Cardiac muscle cell (in vitro differentiated cells and primary cell): Measurements from ENCODE around the gene MYO1B. TPM values are rescaled to one million over a fixed set of nuclear protein-coding genes. Genes with fewer than 3 reads are reported as not detected.

ENCODE experiments used
- DNase-seq, 2 donors: peaks; one replicate each; pipeline versions ENCODE4 v3.0.0 to v3.0.0-alpha.2; 2010 to 2017; ENCODE audit warnings: low read depth in 1 of 2, low spot score in 1 of 2
- H3K27ac ChIP-seq: fragments of 200-600 bp; sonication (generic); 2 replicates; pipeline ENCODE4 v1.5.1; 2016
- H3K27me3 ChIP-seq: fragments of 200-600 bp; sonication (generic); 2 replicates; pipeline ENCODE4 v1.6.0; 2016; ENCODE audit warnings: control low read depth
- H3K36me3 ChIP-seq: fragments of 200-600 bp; sonication (generic); 2 replicates; pipeline ENCODE4 v1.5.1; 2016; ENCODE audit warnings: control low read depth
- H3K4me1 ChIP-seq: fragments of 200-600 bp; sonication (generic); 2 replicates; pipeline ENCODE4 v1.8.1; 2017; ENCODE audit warnings: low read depth, mild to moderate bottlenecking, mixed run types
- H3K4me3 ChIP-seq: fragments of 200-600 bp; sonication (generic); 2 replicates; pipeline ENCODE4 v1.5.1; 2016; ENCODE audit warnings: mild to moderate bottlenecking
- H3K9me3 ChIP-seq: fragments of 200-600 bp; sonication (generic); 2 replicates; pipeline ENCODE4 v1.5.1; 2017; ENCODE audit warnings: low read depth, mild to moderate bottlenecking, control low read depth
- CTCF ChIP-seq: IDR thresholded peaks from 2 replicates; pipeline ENCODE4 v1.5.1; 2012; ENCODE audit warnings: low read depth, mild to moderate bottlenecking, low read length
- polyA plus RNA-seq: library from polyadenylated mRNA; unstranded; fragments of >200 nt; fragmentation: Nextera tagmentation; extraction: Ambion mirVana; gene quantifications from 2 replicates; pipeline ENCODE4 v1.2.1, GENCODE V29; 2016
- total RNA-seq: library from RNA; depleted of rRNA; stranded (reverse); fragments of >200 nt; gene quantifications from 2 replicates; pipeline ENCODE4 v1.2.3, GENCODE V29; 2016

Gene MYO1B
- total and polyA plus RNA-seq, 2 experiments from 2014 or later, result 33.1 to 44.5 TPM

DNA sequence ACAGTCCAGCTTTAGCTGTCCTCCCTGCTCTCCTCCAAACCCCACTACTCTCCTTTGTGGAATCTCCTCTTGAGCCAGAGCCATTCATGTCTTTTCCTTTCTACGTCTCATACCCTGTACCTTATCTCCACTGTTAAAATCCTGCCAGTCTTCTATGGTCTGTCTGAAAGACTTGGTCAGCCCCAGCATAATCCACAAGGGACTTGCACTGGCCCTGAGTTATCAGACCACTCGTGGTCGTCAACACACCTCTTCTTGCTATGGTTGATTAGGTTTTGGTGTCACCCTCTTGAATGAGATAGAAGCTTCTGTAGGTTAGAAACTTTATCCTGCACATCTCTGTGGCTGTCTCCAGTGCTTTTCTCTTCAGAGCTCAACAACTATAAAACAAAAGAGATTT is 56.8 kb downstream of the MYO1B start:
- Histone ChIP-seq H3K27ac (no peak overlapping the region), H3K27me3 (no peaks in the 10 kb centered on the region), H3K36me3 (no peaks in the 10 kb centered on the region), H3K4me1 (peaks cover 14% of the 10 kb centered on the region), H3K9me3 (no peaks in the 10 kb centered on the region), H3K4me3 (no peak overlapping the region)
- TF ChIP-seq CTCF, result no peak
- DNase-seq, result peak in 1 of 2 donors; percentile 45

DNA sequence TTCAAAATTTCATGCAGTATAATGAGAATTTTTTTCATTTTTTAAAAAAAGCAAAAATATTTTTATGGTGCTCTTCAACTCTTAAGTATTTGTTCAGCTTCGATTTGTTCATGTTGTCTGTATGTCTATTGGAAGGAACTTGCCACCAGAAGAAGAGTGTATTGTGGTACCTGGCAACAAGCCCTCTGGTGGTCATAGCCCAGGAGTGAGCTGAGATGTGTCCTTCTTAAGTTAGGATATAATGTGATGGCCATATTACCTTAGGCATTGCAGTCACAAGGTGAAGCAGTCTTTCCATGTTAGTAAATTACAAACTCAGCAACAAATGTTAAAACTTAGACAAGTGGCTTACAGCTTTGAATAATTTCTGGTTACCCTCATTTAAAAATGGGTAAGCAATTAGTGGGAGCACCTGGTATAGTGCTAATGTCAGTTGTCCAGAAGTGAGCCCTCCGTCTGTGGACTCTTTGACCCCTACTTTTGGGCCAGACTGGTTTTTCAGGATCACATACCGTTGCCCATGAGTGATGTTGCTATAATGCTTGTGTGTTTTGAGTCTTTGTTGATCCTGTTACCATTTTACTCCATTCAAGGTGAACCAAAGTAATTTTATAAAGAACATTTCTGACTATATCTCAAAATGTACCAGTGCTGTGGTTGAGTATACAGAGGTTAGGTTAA is 57.4 kb downstream of the MYO1B start:
- H3K27ac ChIP-seq, result no peak overlapping the region
- no peaks in the 10 kb centered on the region for H3K27me3 ChIP-seq
- H3K36me3 ChIP-seq, result no peaks in the 10 kb centered on the region
- peak in 1 of 2 donors; percentile 16 for DNase-seq
- H3K9me3 ChIP-seq, result no peaks in the 10 kb centered on the region
- H3K4me1 ChIP-seq, result peaks cover 14% of the 10 kb centered on the region
- TF ChIP-seq CTCF, result peak; percentile 29
- H3K4me3 ChIP-seq, result no peak overlapping the region

GRCh38 chr2:191303140-191304005 is 58.2 kb downstream of the MYO1B start:
- no peak for DNase-seq
- Histone ChIP-seq H3K27me3 (no peaks in the 10 kb centered on the region), H3K27ac (no peak overlapping the region), H3K4me3 (no peak overlapping the region), H3K4me1 (peaks cover 14% of the 10 kb centered on the region), H3K9me3 (no peaks in the 10 kb centered on the region), H3K36me3 (no peaks in the 10 kb centered on the region)
- TF ChIP-seq CTCF, result no peak

DNA sequence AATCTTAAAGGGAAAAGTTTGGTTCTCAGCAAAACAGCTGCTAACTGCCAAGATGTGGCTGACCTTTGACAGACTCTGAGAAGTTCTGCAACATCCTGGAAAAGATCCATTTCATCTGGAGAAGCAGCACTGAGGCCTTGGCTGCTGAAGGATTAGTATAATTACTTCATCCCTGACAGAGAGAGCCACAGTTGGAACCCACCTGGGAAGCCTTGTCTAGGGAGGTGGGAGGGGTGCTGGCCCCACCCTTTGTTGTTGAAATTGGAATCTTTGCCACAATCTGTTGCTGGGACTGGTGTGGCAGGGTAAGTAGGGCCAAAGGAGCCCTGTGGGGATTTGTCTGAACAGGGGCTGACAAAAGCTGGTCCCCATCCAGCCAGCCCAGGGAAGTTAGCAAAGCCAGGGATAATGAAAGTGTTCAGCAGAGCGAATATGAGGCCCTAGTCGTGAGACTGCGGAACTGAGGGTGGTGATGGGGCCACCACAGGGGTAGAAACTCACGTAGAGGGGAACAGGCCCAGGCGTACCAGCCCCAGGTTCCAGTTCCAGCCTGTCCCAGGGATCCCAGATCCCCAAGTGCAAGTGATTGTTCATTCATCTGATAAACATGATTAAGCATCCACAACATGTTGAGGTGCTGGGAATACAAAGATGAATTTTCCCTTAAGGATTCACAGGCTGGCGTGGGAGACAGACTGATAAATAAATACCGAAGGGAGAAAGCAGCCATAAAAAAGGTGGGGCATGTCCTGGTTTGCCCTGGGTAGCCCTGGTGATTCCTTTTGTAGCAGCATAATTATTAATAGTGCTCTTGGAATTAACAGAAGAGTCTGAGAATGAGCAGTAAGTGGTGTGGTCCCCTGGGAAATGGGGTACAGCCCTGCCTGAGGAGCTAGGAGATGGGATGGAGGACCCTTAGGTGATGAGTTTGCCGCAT is 60.0 kb downstream of the MYO1B start:
- no peak overlapping the region for H3K4me3 ChIP-seq
- no peak for TF ChIP-seq CTCF
- no peak overlapping the region for H3K27ac ChIP-seq
- H3K36me3 ChIP-seq, result no peaks in the 10 kb centered on the region
- no peaks in the 10 kb centered on the region for H3K9me3 ChIP-seq
- no peaks in the 10 kb centered on the region for H3K27me3 ChIP-seq
- H3K4me1 ChIP-seq, result peaks cover 14% of the 10 kb centered on the region
- peak in 1 of 2 donors; percentile 95 for DNase-seq

- H3K27ac ChIP-seq, result no peak overlapping the region
- no peaks in the 10 kb centered on the region for H3K4me1 ChIP-seq
- H3K9me3 ChIP-seq, result no peaks in the 10 kb centered on the region
- no peaks in the 10 kb centered on the region for H3K36me3 ChIP-seq
- no peaks in the 10 kb centered on the region for H3K27me3 ChIP-seq
- no peak for TF ChIP-seq CTCF
- DNase-seq, result no peak
- H3K4me3 ChIP-seq, result no peak overlapping the region
Observed at GRCh38 chr2:191308026-191308425, 62.8 kb downstream of the MYO1B start.
